Endothelial cell of umbilical vein (primary cell): Measurements from ENCODE around the gene EML6. TPM values are rescaled to one million over a fixed set of nuclear protein-coding genes. Genes with fewer than 3 reads are reported as not detected.

Source experiments
- BruUV-seq: library from RNA; stranded (reverse); fragments of 400-500 nt; replicated peaks from 2 replicates; lab custom pipeline; 2021; lab: Mats Ljungman, UMichigan
- CTCF ChIA-PET: fragments of 300-600, 350-600 bp; sonication (Branson Sonifier 250); formaldehyde crosslinking; loops from one replicate; lab custom pipeline; 2021; ENCODE audit warnings: antibody characterized with exemption, inconsistent platforms; lab: Charles Lee
- POLR2A ChIA-PET: fragments of 300-600, 350-600 bp; sonication (Branson Sonifier 250); formaldehyde crosslinking; loops from one replicate; lab custom pipeline; 2021; ENCODE audit warnings: antibody characterized with exemption, inconsistent platforms; lab: Charles Lee
- DNase-seq: peaks from one replicate; pipeline ENCODE4 v3.0.0-alpha.2; 2011; ENCODE audit warnings: low read depth, low spot score
- FAIRE-seq: peaks from 2 replicates; lab custom pipeline; 2011; peaks lifted over from hg19 to GRCh38; lab: Jason Lieb, UNC
- H2AFZ ChIP-seq: 2 replicates; pipeline ENCODE4 v1.6.0; 2012; ENCODE audit warnings: low read depth, low read length, control low read depth, inconsistent platforms
- H3K27ac ChIP-seq: 2 replicates; pipeline ENCODE4 v1.5.1; 2011; ENCODE audit warnings: low read depth, mild to moderate bottlenecking, control low read depth, low read length, moderate library complexity; ENCODE audit not compliant: insufficient read depth
- H3K27me3 ChIP-seq, 2 experiments: 2 replicates each; pipeline versions ENCODE4 v1.6.0 to v1.6.1; 2011; ENCODE audit warnings: low read length in 2 of 2, mixed read lengths in 1 of 2; ENCODE audit not compliant: control insufficient read depth in 2 of 2, insufficient read depth in 2 of 2
- H3K36me3 ChIP-seq, 2 experiments: 2 replicates in 1 of 2; 3 replicates in 1 of 2; pipeline ENCODE4 v1.5.1; 2011; ENCODE audit warnings: low read length in 2 of 2, mild to moderate bottlenecking in 1 of 2, moderate library complexity in 1 of 2; ENCODE audit not compliant: control insufficient read depth in 2 of 2, insufficient read depth in 2 of 2; ENCODE audit errors: extremely low read depth in 1 of 2
- H3K4me1 ChIP-seq: 3 replicates; pipeline ENCODE4 v1.5.1; 2011; ENCODE audit warnings: mild to moderate bottlenecking, low read length; ENCODE audit not compliant: control insufficient read depth, insufficient read depth; ENCODE audit errors: extremely low read depth
- H3K4me2 ChIP-seq: 2 replicates; pipeline ENCODE4 v1.6.1; 2011; ENCODE audit warnings: low read length, control low read depth, mixed read lengths; ENCODE audit not compliant: insufficient read depth
- H3K4me3 ChIP-seq, 3 experiments: fragments of 200-600 bp in 1 of 3; sonication (generic), shearing (Covaris generic) in 1 of 3; replicated peaks in 1 of 3; 2 replicates each; pipeline ENCODE4 v1.5.1; 2011 to 2016; ENCODE audit warnings: control low read depth in 3 of 3, low read length in 3 of 3, mild to moderate bottlenecking in 2 of 3, inconsistent platforms in 1 of 3, low read depth in 1 of 3, moderate library complexity in 1 of 3; ENCODE audit not compliant: insufficient read depth in 1 of 3
- H3K79me2 ChIP-seq: 2 replicates; pipeline ENCODE4 v1.6.0; 2012; ENCODE audit warnings: low read length, inconsistent platforms; ENCODE audit not compliant: control insufficient read depth, insufficient read depth
- H3K9ac ChIP-seq: replicated peaks from 2 replicates; pipeline ENCODE3; 2011; ENCODE audit warnings: low read length, control low read depth; ENCODE audit not compliant: insufficient read depth; ENCODE audit errors: extremely low read depth
- H3K9me1 ChIP-seq: replicated peaks from 3 replicates; pipeline ENCODE4 v1.6.0; 2011; ENCODE audit warnings: mild to moderate bottlenecking, low read length; ENCODE audit not compliant: control insufficient read depth, insufficient read depth; ENCODE audit errors: extremely low read depth
- H3K9me3 ChIP-seq: replicated peaks from 2 replicates; pipeline ENCODE4 v1.5.1; 2012; ENCODE audit warnings: low read length, inconsistent platforms; ENCODE audit not compliant: control insufficient read depth, insufficient read depth
- H4K20me1 ChIP-seq: replicated peaks from 2 replicates; pipeline ENCODE3; 2011; ENCODE audit warnings: mild to moderate bottlenecking, low read length; ENCODE audit not compliant: control insufficient read depth, insufficient read depth; ENCODE audit errors: extremely low read depth
- CTCF ChIP-seq, 2 donors: IDR thresholded peaks; 1 replicate in 1 of 2; 2 replicates in 1 of 2; pipeline ENCODE4 v1.5.1; 2011; ENCODE audit warnings: low read length in 2 of 2, mild to moderate bottlenecking in 2 of 2, moderate library complexity in 2 of 2, control low read depth in 1 of 2, inconsistent platforms in 1 of 2, low read depth in 1 of 2; ENCODE audit not compliant: insufficient read depth in 1 of 2; ENCODE audit errors: extremely low read depth in 1 of 2
- EZH2 ChIP-seq: IDR thresholded peaks from 2 replicates; pipeline ENCODE4 v1.6.1; 2012; ENCODE audit warnings: borderline replicate concordance, low read depth, mild to moderate bottlenecking, moderate library complexity, low read length, inconsistent platforms; ENCODE audit not compliant: severe bottlenecking
- FOS ChIP-seq: IDR thresholded peaks from 2 replicates; pipeline ENCODE4 v1.6.1; 2011; ENCODE audit warnings: mild to moderate bottlenecking, low read length, moderate library complexity, borderline replicate concordance; ENCODE audit not compliant: insufficient read depth
- GATA2 ChIP-seq: IDR thresholded peaks from 2 replicates; pipeline ENCODE4 v1.7.0; 2011; ENCODE audit warnings: low read depth, mild to moderate bottlenecking, moderate library complexity, mixed read lengths, low read length; ENCODE audit not compliant: insufficient read length, insufficient read depth
- JUN ChIP-seq: IDR thresholded peaks from 2 replicates; pipeline ENCODE4 v1.6.1; 2011; ENCODE audit warnings: borderline replicate concordance, low read depth; ENCODE audit not compliant: insufficient read length, insufficient read depth
- MYC ChIP-seq: IDR thresholded peaks from one replicate; pipeline ENCODE4 v1.6.1; 2011; ENCODE audit warnings: mild to moderate bottlenecking, low read depth, low read length
- POLR2A ChIP-seq: IDR thresholded peaks from 2 replicates; pipeline ENCODE4 v1.6.1; 2012; ENCODE audit warnings: low read depth, mild to moderate bottlenecking, control low read depth, low read length
- POLR2AphosphoS5 ChIP-seq: IDR thresholded peaks from 2 replicates; pipeline ENCODE4 v1.6.1; 2012; ENCODE audit warnings: low read depth, mild to moderate bottlenecking, control low read depth, low read length, moderate library complexity; ENCODE audit not compliant: insufficient read depth
- dilution Hi-C: fragments of 300-500 bp; cut with MboI; formaldehyde crosslinking; loops from one replicate; pipeline ENCODE4 v1.15.0; 2019; ENCODE audit warnings: low sequenced_read_pairs; ENCODE audit not compliant: extremely low pct_ligation_motif_present
- intact Hi-C: fragments of 100-400 bp; cut with micrococcal nuclease; formaldehyde crosslinking; loops from one replicate; pipeline ENCODE4 v1.10.0; 2022
- polyA plus RNA-seq, 4 experiments: library from polyadenylated mRNA; depleted of rRNA in 3 of 4; stranded (reverse) in 3 of 4; unstranded in 1 of 4; fragments of >200 nt; gene quantifications; 2 replicates each; pipeline versions ENCODE4 v1.2.1 to v1.2.3, GENCODE V29; 2011 to 2012; ENCODE audit warnings: missing spikeins in 1 of 4
- total RNA-seq: library from RNA; stranded (reverse); gene quantifications from 2 replicates; pipeline ENCODE4 v1.2.3, GENCODE V29; 2021
- TF ChIP-seq, protein P1 (sequence below): IDR thresholded peaks from 2 replicates; pipeline ENCODE4 v1.6.1; 2011; ENCODE audit not compliant: insufficient read depth, insufficient read length

The EML6 gene
- total and polyA plus RNA-seq, 2 donors (not counting 3 experiments of a cell fraction or from before 2014, with no cell fraction given): 0.79 to 2.1 TPM

DNA sequence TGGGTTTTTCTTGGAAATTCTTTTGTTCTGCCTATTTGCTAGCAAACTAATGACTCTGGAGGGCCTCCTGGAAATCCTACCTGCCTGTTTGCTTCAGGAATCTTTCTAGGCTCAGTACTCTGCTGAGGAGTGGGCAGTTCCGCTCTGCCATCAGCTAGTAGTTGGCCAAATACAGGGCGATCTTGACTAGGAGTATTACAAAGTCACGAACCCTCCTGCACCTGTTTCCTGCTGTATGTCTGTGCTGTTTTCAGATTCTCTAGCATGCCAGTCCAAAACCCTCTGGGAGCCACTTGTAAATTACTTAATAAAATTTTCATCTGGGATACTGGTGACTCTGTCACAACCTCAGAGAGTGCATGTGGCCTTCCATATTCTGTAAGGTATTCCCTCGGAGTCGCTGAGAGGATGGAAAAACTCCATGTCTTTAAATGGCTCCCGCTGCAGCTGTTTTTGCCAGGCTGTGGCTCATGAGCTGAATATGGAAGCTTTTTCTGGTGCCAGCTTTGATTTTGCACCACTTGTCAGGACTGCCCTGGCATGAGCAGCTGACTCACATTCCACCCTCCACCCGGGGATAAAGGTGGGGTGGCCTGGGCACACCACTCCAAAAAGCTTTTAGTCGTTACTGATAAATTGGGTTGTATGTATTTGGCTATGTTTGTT lies 203.8 kb downstream of the EML6 start:
- DNase-seq: no peak
- no peak overlapping the region for H3K4me3 ChIP-seq
- no peaks in the 10 kb centered on the region for H3K9me3 ChIP-seq
- FAIRE-seq: no peak
- H3K36me3 ChIP-seq: no peaks in the 10 kb centered on the region
- TF ChIP-seq POLR2AphosphoS5: no peak
- no peak for TF ChIP-seq CTCF (IDR thresholded peaks at IDR 0.05; ENCODE audit: extremely low read depth in 1 of 2, insufficient read depth in 1 of 2, low read depth in 1 of 2, low read length in 2 of 2)
- no peak for TF ChIP-seq FOS
- no peak for TF ChIP-seq GATA2
- TF ChIP-seq, protein P1, sequence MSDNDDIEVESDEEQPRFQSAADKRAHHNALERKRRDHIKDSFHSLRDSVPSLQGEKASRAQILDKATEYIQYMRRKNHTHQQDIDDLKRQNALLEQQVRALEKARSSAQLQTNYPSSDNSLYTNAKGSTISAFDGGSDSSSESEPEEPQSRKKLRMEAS: no peak
- no peak for TF ChIP-seq POLR2A
- no peak for TF ChIP-seq MYC
- no peak for TF ChIP-seq EZH2
- TF ChIP-seq JUN: no peak
- no peak overlapping the region for H3K4me2 ChIP-seq
- no TSS peak for BruUV-seq
- peaks cover 10 to 11% of the 10 kb centered on the region in 2 experiments for H3K27me3 ChIP-seq
- no peaks in the 10 kb centered on the region for H3K79me2 ChIP-seq
- H3K9me1 ChIP-seq: no peaks in the 10 kb centered on the region
- H3K27ac ChIP-seq: no peak overlapping the region
- no peak overlapping the region for H3K9ac ChIP-seq
- intact Hi-C loops: no loop called here
- H3K4me1 ChIP-seq: no peaks in the 10 kb centered on the region
- POLR2A ChIA-PET: no interaction called here
- CTCF ChIA-PET: interaction anchor here (1.3 kb wide), 1 partner anchor 14 kb away, joined by 3 read pairs; no protein-coding TSS in a partner anchor
- no peak overlapping the region for H2AFZ ChIP-seq
- no peaks in the 10 kb centered on the region for H4K20me1 ChIP-seq
- dilution Hi-C loops: no loop called here
